K562 (cell line): ENCODE results near the gene NDOR1. TPM values are rescaled to one million over a fixed set of nuclear protein-coding genes. Genes with fewer than 3 reads are reported as not detected.

ENCODE experiments used
- ATF4 ChIP-seq: fragments of 450-650 bp; formaldehyde crosslinking; IDR thresholded peaks from 2 replicates; pipeline ENCODE4 v1.4.0; 2022; ENCODE audit warnings: mild to moderate bottlenecking, moderate library complexity
- CBFA2T2 ChIP-seq: fragments of 450-650 bp; conservative IDR thresholded peaks from 2 replicates; pipeline ENCODE4 v1.6.1; 2017; ENCODE audit warnings: mild to moderate bottlenecking
- CBFA2T3 ChIP-seq: fragments of 450-650 bp; IDR thresholded peaks from 2 replicates; pipeline ENCODE4 v1.6.1; 2017
- CBFB ChIP-seq: sonication (generic); formaldehyde crosslinking; IDR thresholded peaks from 2 replicates; pipeline ENCODE4 v1.4.0; 2020; ENCODE audit warnings: mild to moderate bottlenecking, missing genetic modification reagents
- CBX3 ChIP-seq, 2 experiments: IDR thresholded peaks; 1 replicate in 1 of 2; 2 replicates in 1 of 2; pipeline ENCODE4 v1.6.1; 2012; ENCODE audit warnings: inconsistent platforms in 2 of 2, low read length in 2 of 2, borderline replicate concordance in 1 of 2, control low read depth in 1 of 2
- ELK1 ChIP-seq: sonication (generic); formaldehyde crosslinking; IDR thresholded peaks from 2 replicates; pipeline ENCODE4 v1.8.1; 2022; ENCODE audit warnings: missing genetic modification reagents
- EP400 ChIP-seq: fragments of 450-650 bp; IDR thresholded peaks from 2 replicates; pipeline ENCODE4 v1.6.1; 2017; ENCODE audit warnings: antibody characterized with exemption, mild to moderate bottlenecking, moderate library complexity
- ETS1 ChIP-seq: conservative IDR thresholded peaks from 2 replicates; pipeline ENCODE4 v1.6.1; 2011; ENCODE audit warnings: low read depth, mild to moderate bottlenecking, low read length; ENCODE audit not compliant: control insufficient read depth
- EWSR1 ChIP-seq: fragments of 450-650 bp; IDR thresholded peaks from 2 replicates; pipeline ENCODE4 v1.6.1; 2018; ENCODE audit warnings: borderline replicate concordance, mild to moderate bottlenecking, low read depth, moderate library complexity; ENCODE audit not compliant: partially characterized antibody
- EZH2 ChIP-seq: IDR thresholded peaks from 2 replicates; pipeline ENCODE4 v1.6.1; 2012; ENCODE audit warnings: low read depth, mild to moderate bottlenecking, inconsistent platforms, low read length, borderline replicate concordance
- HMG20A ChIP-seq: fragments of 450-650 bp; formaldehyde crosslinking; conservative IDR thresholded peaks from 2 replicates; pipeline ENCODE4 v1.4.0; 2020; ENCODE audit warnings: mild to moderate bottlenecking, mixed read lengths
- KDM1A ChIP-seq, 2 experiments: fragments of 450-650 bp; IDR thresholded peaks; 2 replicates each; pipeline ENCODE4 v1.6.1; 2016; ENCODE audit warnings: mild to moderate bottlenecking in 2 of 2
- L3MBTL2 ChIP-seq: fragments of 450-650 bp; IDR thresholded peaks from 2 replicates; pipeline ENCODE4 v1.6.1; 2016; ENCODE audit warnings: mild to moderate bottlenecking, moderate library complexity
- MEIS2 ChIP-seq: fragments of 450-650 bp; IDR thresholded peaks from 2 replicates; pipeline ENCODE4 v1.6.1; 2014; ENCODE audit warnings: mild to moderate bottlenecking; ENCODE audit not compliant: partially characterized antibody
- NEUROD1 ChIP-seq: fragments of 150-350 bp; IDR thresholded peaks from 2 replicates; pipeline ENCODE4 v1.6.1; 2014; ENCODE audit warnings: borderline replicate concordance, low read length, low read depth; ENCODE audit not compliant: partially characterized antibody
- NFIC ChIP-seq: fragments of 450-650 bp; IDR thresholded peaks from 2 replicates; pipeline ENCODE4 v1.6.1; 2017; ENCODE audit warnings: mild to moderate bottlenecking, inconsistent platforms
- RAD51 ChIP-seq: fragments of 450-650 bp; IDR thresholded peaks from 2 replicates; pipeline ENCODE4 v1.7.1; 2016; ENCODE audit warnings: low read depth, mild to moderate bottlenecking, borderline replicate concordance
- SMARCA4 ChIP-seq: fragments of 450-650 bp; IDR thresholded peaks from 2 replicates; pipeline ENCODE4 v1.6.1; 2016
- THRAP3 ChIP-seq: fragments of 450-650 bp; IDR thresholded peaks from 2 replicates; pipeline ENCODE4 v1.6.1; 2016; ENCODE audit warnings: mild to moderate bottlenecking, inconsistent platforms, borderline replicate concordance
- ZNF766 ChIP-seq: fragments of 200-800 bp; sonication (Bioruptor generic); conservative IDR thresholded peaks from 2 replicates; pipeline ENCODE4 v1.6.1; 2016; ENCODE audit warnings: missing genetic modification characterization, missing compliant biosample characterization
- polyA plus RNA-seq, 8 experiments: library from polyadenylated mRNA; depleted of rRNA in 4 of 8; stranded (reverse) in 5 of 8; unstranded in 3 of 8; fragments of >200 nt; fragmentation: Nextera tagmentation in 2 of 8; fragmentation: Illumina TruSeq in 1 of 8; extraction: Ambion mirVana in 2 of 8; extraction: Trizol in 1 of 8; gene quantifications; 2 replicates each; pipeline versions ENCODE4 v1.2.1 to v1.2.3, GENCODE V29; 2011 to 2014; ENCODE audit warnings: inconsistent platforms in 1 of 8, missing spikeins in 1 of 8
- total RNA-seq, 7 experiments: library from RNA; depleted of rRNA in 6 of 7; stranded (reverse); fragments of >200 nt in 6 of 7; fragmentation: Illumina TruSeq in 2 of 7; extraction: Trizol in 2 of 7; gene quantifications; 2 replicates each; pipeline versions ENCODE4 v1.2.1 to v1.2.3, GENCODE V29; 2011 to 2021; ENCODE audit warnings: low replicate concordance in 1 of 7
- TF ChIP-seq, protein P1 (sequence below): fragments of 450-650 bp; formaldehyde crosslinking; IDR thresholded peaks from 2 replicates; pipeline ENCODE4 v1.4.0; 2020; ENCODE audit warnings: mild to moderate bottlenecking
- TF ChIP-seq, protein P2 (sequence below): sonication (generic); formaldehyde crosslinking; IDR thresholded peaks from 2 replicates; pipeline ENCODE4 v1.8.0; 2022; ENCODE audit warnings: mild to moderate bottlenecking, missing genetic modification reagents

Gene NDOR1
- total and polyA plus RNA-seq, 9 of the 15 experiments (the other 6 are each of a cell fraction or from before 2014, with no cell fraction given): 0.06 to 36.9 (median 6.9) TPM

- 0 out of 2 replicates have a peak, but pooled peaks have one; percentile 26 for TF ChIP-seq ETS1
- peak; percentile 72 for TF ChIP-seq CBFA2T2
- peak in 1 of 2 experiments; percentile 21; a peak in 1 of 3 replicates for TF ChIP-seq CBX3 (IDR thresholded peaks at IDR 0.05; ENCODE audit: borderline replicate concordance in 1 of 2, low read length in 2 of 2)
- no peak for TF ChIP-seq EWSR1
- TF ChIP-seq EZH2: no peak
- TF ChIP-seq SMARCA4: 0 out of 2 replicates have a peak, but pooled peaks have one; percentile 33
- no peak for TF ChIP-seq EP400
- TF ChIP-seq ATF4 (CRISPR knock-in tag): no peak
- TF ChIP-seq CBFA2T3: peak; percentile 83
- TF ChIP-seq THRAP3: no peak
- no peak for TF ChIP-seq HMG20A
- peak; percentile 79 for TF ChIP-seq MEIS2
- TF ChIP-seq ELK1: peak; percentile 52; the same call in 1 of the 2 replicates
- 0 out of 4 replicates have a peak, but pooled peaks of 1 of the 2 experiments have one; percentile 33 for TF ChIP-seq KDM1A (IDR thresholded peaks at IDR 0.05)
- peak; percentile 86 for TF ChIP-seq CBFB (CRISPR knock-in tag)
- TF ChIP-seq NEUROD1: peak; percentile 32
- TF ChIP-seq, protein P1, sequence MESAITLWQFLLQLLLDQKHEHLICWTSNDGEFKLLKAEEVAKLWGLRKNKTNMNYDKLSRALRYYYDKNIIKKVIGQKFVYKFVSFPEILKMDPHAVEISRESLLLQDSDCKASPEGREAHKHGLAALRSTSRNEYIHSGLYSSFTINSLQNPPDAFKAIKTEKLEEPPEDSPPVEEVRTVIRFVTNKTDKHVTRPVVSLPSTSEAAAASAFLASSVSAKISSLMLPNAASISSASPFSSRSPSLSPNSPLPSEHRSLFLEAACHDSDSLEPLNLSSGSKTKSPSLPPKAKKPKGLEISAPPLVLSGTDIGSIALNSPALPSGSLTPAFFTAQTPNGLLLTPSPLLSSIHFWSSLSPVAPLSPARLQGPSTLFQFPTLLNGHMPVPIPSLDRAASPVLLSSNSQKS (CRISPR knock-in tag): no peak
- no peak for TF ChIP-seq ZNF766 (CRISPR knock-in tag)
- peak; percentile 42; the same call in 1 of the 2 replicates for TF ChIP-seq L3MBTL2
- TF ChIP-seq, protein P2, sequence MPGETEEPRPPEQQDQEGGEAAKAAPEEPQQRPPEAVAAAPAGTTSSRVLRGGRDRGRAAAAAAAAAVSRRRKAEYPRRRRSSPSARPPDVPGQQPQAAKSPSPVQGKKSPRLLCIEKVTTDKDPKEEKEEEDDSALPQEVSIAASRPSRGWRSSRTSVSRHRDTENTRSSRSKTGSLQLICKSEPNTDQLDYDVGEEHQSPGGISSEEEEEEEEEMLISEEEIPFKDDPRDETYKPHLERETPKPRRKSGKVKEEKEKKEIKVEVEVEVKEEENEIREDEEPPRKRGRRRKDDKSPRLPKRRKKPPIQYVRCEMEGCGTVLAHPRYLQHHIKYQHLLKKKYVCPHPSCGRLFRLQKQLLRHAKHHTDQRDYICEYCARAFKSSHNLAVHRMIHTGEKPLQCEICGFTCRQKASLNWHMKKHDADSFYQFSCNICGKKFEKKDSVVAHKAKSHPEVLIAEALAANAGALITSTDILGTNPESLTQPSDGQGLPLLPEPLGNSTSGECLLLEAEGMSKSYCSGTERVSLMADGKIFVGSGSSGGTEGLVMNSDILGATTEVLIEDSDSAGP (CRISPR knock-in tag): no peak
- TF ChIP-seq RAD51: 0 out of 2 replicates have a peak, but pooled peaks have one; percentile 25
- TF ChIP-seq NFIC: peak; percentile 26; the same call in 1 of the 2 replicates
Observed at GRCh38 chr9:137157618-137158415, 47.7 kb upstream of the NDOR1 start (continued).
